GM12878 (cell line): ENCODE data around the gene MYO1E.

Source experiments
- EP300 ChIP-seq, 2 experiments: fragments of 150-350 bp in 1 of 2; IDR thresholded peaks; 2 replicates each; pipeline ENCODE4 v1.6.1; 2011 to 2012; ENCODE audit warnings: low read depth in 2 of 2, low read length in 2 of 2, borderline replicate concordance in 1 of 2, improper control_type of control experiment in 1 of 2, inconsistent platforms in 1 of 2; ENCODE audit not compliant: control insufficient read depth in 1 of 2
- FOS ChIP-seq: IDR thresholded peaks from 3 replicates; pipeline ENCODE4 v1.6.1; 2011; ENCODE audit warnings: borderline replicate concordance; ENCODE audit not compliant: insufficient read length; ENCODE audit errors: extremely low read depth
- POLR2AphosphoS5 ChIP-seq: IDR thresholded peaks from 2 replicates; pipeline ENCODE4 v1.6.1; 2011; ENCODE audit warnings: mild to moderate bottlenecking, low read length, inconsistent platforms

- TF ChIP-seq FOS (no peak), POLR2AphosphoS5 (no peak), EP300 (IDR thresholded peaks at IDR 0.05; ENCODE audit: borderline replicate concordance in 1 of 2, control insufficient read depth in 1 of 2, low read depth in 2 of 2, low read length in 2 of 2) (no peak)
Measured at GRCh38 chr15:59377924-59378323, 5.3 kb upstream of the MYO1E start.
